C4-2B (cell line): ENCODE data around the gene GPR142.

Experiments
- ZFX ChIP-seq: fragments of 450-650 bp; IDR thresholded peaks from 2 replicates; pipeline ENCODE4 v1.6.1; 2017
- TF ChIP-seq, protein P1 (sequence below): fragments of 450-650 bp; conservative IDR thresholded peaks from 2 replicates; pipeline ENCODE4 v1.5.1; 2017; ENCODE audit warnings: mild to moderate bottlenecking

- TF ChIP-seq, protein P1, sequence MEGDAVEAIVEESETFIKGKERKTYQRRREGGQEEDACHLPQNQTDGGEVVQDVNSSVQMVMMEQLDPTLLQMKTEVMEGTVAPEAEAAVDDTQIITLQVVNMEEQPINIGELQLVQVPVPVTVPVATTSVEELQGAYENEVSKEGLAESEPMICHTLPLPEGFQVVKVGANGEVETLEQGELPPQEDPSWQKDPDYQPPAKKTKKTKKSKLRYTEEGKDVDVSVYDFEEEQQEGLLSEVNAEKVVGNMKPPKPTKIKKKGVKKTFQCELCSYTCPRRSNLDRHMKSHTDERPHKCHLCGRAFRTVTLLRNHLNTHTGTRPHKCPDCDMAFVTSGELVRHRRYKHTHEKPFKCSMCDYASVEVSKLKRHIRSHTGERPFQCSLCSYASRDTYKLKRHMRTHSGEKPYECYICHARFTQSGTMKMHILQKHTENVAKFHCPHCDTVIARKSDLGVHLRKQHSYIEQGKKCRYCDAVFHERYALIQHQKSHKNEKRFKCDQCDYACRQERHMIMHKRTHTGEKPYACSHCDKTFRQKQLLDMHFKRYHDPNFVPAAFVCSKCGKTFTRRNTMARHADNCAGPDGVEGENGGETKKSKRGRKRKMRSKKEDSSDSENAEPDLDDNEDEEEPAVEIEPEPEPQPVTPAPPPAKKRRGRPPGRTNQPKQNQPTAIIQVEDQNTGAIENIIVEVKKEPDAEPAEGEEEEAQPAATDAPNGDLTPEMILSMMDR, result no peak
- TF ChIP-seq ZFX, result no peak
These were observed 6.7 kb downstream of the GPR142 start for GRCh38 chr17:74373838-74374606.
